ENCODE measurements around the gene FRMD4A. TPM values are rescaled to one million over a fixed set of nuclear protein-coding genes. Genes with fewer than 3 reads are reported as not detected.

Gene FRMD4A
- total RNA-seq, 2 donors from 2014 or later = 55.9 to 81.0 TPM

- TF ChIP-seq CTCF (IDR thresholded peaks at IDR 0.05) = no peak
- ATAC-seq (ENCODE audit: insufficient number of reproducible peaks, low FRiP score, low read depth) = no peak
- Histone ChIP-seq H3K4me3 (no peak overlapping the region), H3K27ac (no peak overlapping the region), H3K4me1 (ENCODE audit: control insufficient read depth in 1 of 2, low read depth in 2 of 2) (no peaks in the 10 kb centered on the region), H3K9me3 (no peaks in the 10 kb centered on the region), H3K27me3 (replicated peaks; ENCODE audit: insufficient read depth) (no peaks in the 10 kb centered on the region), H3K36me3 (no peaks in the 10 kb centered on the region)
- DNase-seq (ENCODE audit: low spot score) = no peak
Measured at GRCh38 chr10:14134275-14134674, 196.4 kb downstream of the FRMD4A start.

GRCh38 chr10:14131261-14131960 is 199.3 kb downstream of the FRMD4A start:
- H3K27ac ChIP-seq = no peak overlapping the region
- no peaks in the 10 kb centered on the region for H3K27me3 ChIP-seq (replicated peaks; ENCODE audit: insufficient read depth)
- H3K36me3 ChIP-seq = no peaks in the 10 kb centered on the region
- DNase-seq (ENCODE audit: low spot score) (no peak), ATAC-seq (ENCODE audit: insufficient number of reproducible peaks, low FRiP score, low read depth) (no peak)
- no peak for TF ChIP-seq CTCF (IDR thresholded peaks at IDR 0.05)
- no peak overlapping the region for H3K4me3 ChIP-seq
- H3K9me3 ChIP-seq = no peaks in the 10 kb centered on the region
- no peaks in the 10 kb centered on the region for H3K4me1 ChIP-seq (ENCODE audit: control insufficient read depth in 1 of 2, low read depth in 2 of 2)

GRCh38 chr10:14129770-14130169 is 201.0 kb downstream of the FRMD4A start:
- ATAC-seq (ENCODE audit: insufficient number of reproducible peaks, low FRiP score, low read depth) = no peak
- Histone ChIP-seq H3K4me1 (ENCODE audit: control insufficient read depth in 1 of 2, low read depth in 2 of 2) (no peaks in the 10 kb centered on the region), H3K27me3 (replicated peaks; ENCODE audit: insufficient read depth) (no peaks in the 10 kb centered on the region), H3K36me3 (no peaks in the 10 kb centered on the region), H3K27ac (no peak overlapping the region), H3K4me3 (no peak overlapping the region), H3K9me3 (no peaks in the 10 kb centered on the region)
- TF ChIP-seq CTCF (IDR thresholded peaks at IDR 0.05) = no peak
- no peak for DNase-seq (ENCODE audit: low spot score)

DNA sequence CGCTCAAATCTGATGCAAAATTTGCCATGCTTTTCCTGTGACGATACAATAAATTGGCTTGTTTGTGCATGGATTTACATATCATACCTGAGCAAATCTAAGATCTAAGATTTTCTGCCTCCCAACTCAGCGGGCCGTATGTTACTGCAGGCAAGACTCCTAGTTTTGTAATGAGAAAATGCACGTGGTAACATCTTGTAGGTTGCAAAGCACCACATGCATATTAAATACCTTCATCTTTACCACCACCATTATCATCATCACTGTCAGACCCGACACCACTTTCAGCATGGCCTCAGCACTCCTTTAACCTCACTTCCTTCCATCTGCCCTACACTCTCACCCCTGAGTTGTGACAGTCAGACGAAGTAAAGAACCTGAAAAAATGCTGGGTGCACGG is 202.2 kb downstream of the FRMD4A start:
- no peaks in the 10 kb centered on the region for H3K36me3 ChIP-seq
- no peak overlapping the region for H3K27ac ChIP-seq
- ATAC-seq (ENCODE audit: insufficient number of reproducible peaks, low FRiP score, low read depth) (no peak), DNase-seq (ENCODE audit: low spot score) (no peak)
- no peak for TF ChIP-seq CTCF (IDR thresholded peaks at IDR 0.05)
- peaks cover 0 to under 1% of the 10 kb centered on the region in 2 donors for H3K4me1 ChIP-seq (ENCODE audit: control insufficient read depth in 1 of 2, low read depth in 2 of 2)
- no peaks in the 10 kb centered on the region for H3K9me3 ChIP-seq
- H3K27me3 ChIP-seq (replicated peaks; ENCODE audit: insufficient read depth) = no peaks in the 10 kb centered on the region
- no peak overlapping the region for H3K4me3 ChIP-seq

- no peaks in the 10 kb centered on the region for H3K27me3 ChIP-seq (replicated peaks; ENCODE audit: insufficient read depth)
- no peaks in the 10 kb centered on the region for H3K36me3 ChIP-seq
- H3K4me1 ChIP-seq (ENCODE audit: control insufficient read depth in 1 of 2, low read depth in 2 of 2) = peaks cover 0 to 7% of the 10 kb centered on the region in 2 donors
- no peak overlapping the region for H3K27ac ChIP-seq
- no peak overlapping the region for H3K4me3 ChIP-seq
- DNase-seq (ENCODE audit: low spot score) (no peak), ATAC-seq (ENCODE audit: insufficient number of reproducible peaks, low FRiP score, low read depth) (no peak)
- no peak for TF ChIP-seq CTCF (IDR thresholded peaks at IDR 0.05)
- H3K9me3 ChIP-seq = no peaks in the 10 kb centered on the region
Measured at GRCh38 chr10:14126697-14127440, 203.9 kb downstream of the FRMD4A start.
